Memory B cell (primary cell): ENCODE data around the gene RET.

ENCODE experiments used
- ATAC-seq: fragments of 150-1000 bp; cut with Tn5 transposase; 2 replicates; pipeline ENCODE4 v1.10.0; 2021; ENCODE audit warnings: low read depth, mild to moderate bottlenecking, moderate library complexity
- DNase-seq, 2 donors: peaks; one replicate each; pipeline ENCODE4 v3.0.0; 2022; ENCODE audit warnings: low spot score in 2 of 2
- H3K27ac Mint-ChIP-seq: one replicate; pipeline ENCODE4 v1.8.0; 2022; ENCODE audit warnings: mild to moderate bottlenecking, moderate library complexity, mixed read lengths
- H3K27me3 Mint-ChIP-seq: one replicate; pipeline ENCODE4 v1.8.0; 2022; ENCODE audit warnings: mixed read lengths
- H3K36me3 Mint-ChIP-seq: one replicate; pipeline ENCODE4 v1.8.0; 2022; ENCODE audit warnings: mild to moderate bottlenecking, mixed read lengths
- H3K4me1 Mint-ChIP-seq: one replicate; pipeline ENCODE4 v1.8.0; 2022; ENCODE audit warnings: mixed read lengths
- H3K4me3 Mint-ChIP-seq: one replicate; pipeline ENCODE4 v1.8.0; 2022; ENCODE audit warnings: mild to moderate bottlenecking, moderate library complexity, mixed read lengths
- H3K9me3 Mint-ChIP-seq: one replicate; pipeline ENCODE4 v1.8.0; 2022; ENCODE audit warnings: mixed read lengths

Gene RET

GRCh38 chr10:43125881-43126731 is 49.2 kb downstream of the RET start:
- Mint-ChIP-seq H3K9me3 (no peaks in the 10 kb centered on the region), H3K27me3 (no peaks in the 10 kb centered on the region), H3K27ac (peak overlapping the region; percentile 42), H3K4me1 (peaks cover 21% of the 10 kb centered on the region), H3K36me3 (no peaks in the 10 kb centered on the region), H3K4me3 (no peak overlapping the region)
- DNase-seq (peak in 1 of 2 donors; percentile 6), ATAC-seq (no peak)

GRCh38 chr10:43126759-43127424 is 50.0 kb downstream of the RET start:
- no peak for DNase-seq
- no peaks in the 10 kb centered on the region for H3K9me3 Mint-ChIP-seq
- peak overlapping the region; percentile 42 for H3K27ac Mint-ChIP-seq
- peak; percentile 67 for ATAC-seq
- H3K4me3 Mint-ChIP-seq: peak overlapping the region; percentile 14
- no peaks in the 10 kb centered on the region for H3K27me3 Mint-ChIP-seq
- H3K36me3 Mint-ChIP-seq: no peaks in the 10 kb centered on the region
- peaks cover 13% of the 10 kb centered on the region for H3K4me1 Mint-ChIP-seq

- Mint-ChIP-seq H3K4me1 (peaks cover 12% of the 10 kb centered on the region), H3K4me3 (no peak overlapping the region)
Measured at GRCh38 chr10:43127442-43127841, 50.6 kb downstream of the RET start.

GRCh38 chr10:43128331-43128730 is 51.5 kb downstream of the RET start:
- Mint-ChIP-seq H3K4me3 (no peak overlapping the region), H3K9me3 (no peaks in the 10 kb centered on the region), H3K27me3 (no peaks in the 10 kb centered on the region), H3K4me1 (peaks cover 12% of the 10 kb centered on the region), H3K36me3 (no peaks in the 10 kb centered on the region), H3K27ac (no peak overlapping the region)
- DNase-seq: no peak
- ATAC-seq: no peak

More at GRCh38 chr10:43127442-43127841, 50.6 kb downstream of the RET start:
- no peaks in the 10 kb centered on the region for H3K27me3 Mint-ChIP-seq
- no peak for ATAC-seq
- H3K27ac Mint-ChIP-seq: peak overlapping the region; percentile 65
- no peaks in the 10 kb centered on the region for H3K36me3 Mint-ChIP-seq
- H3K9me3 Mint-ChIP-seq: no peaks in the 10 kb centered on the region
- no peak for DNase-seq

GRCh38 chr10:43128958-43129706 is 52.3 kb downstream of the RET start:
- ATAC-seq (peak; percentile 46), DNase-seq (no peak)
- H3K4me3 Mint-ChIP-seq: no peak overlapping the region
- no peaks in the 10 kb centered on the region for H3K9me3 Mint-ChIP-seq
- H3K36me3 Mint-ChIP-seq: no peaks in the 10 kb centered on the region
- no peaks in the 10 kb centered on the region for H3K27me3 Mint-ChIP-seq
- peak overlapping the region; percentile 60 for H3K27ac Mint-ChIP-seq
- H3K4me1 Mint-ChIP-seq: peaks cover 12% of the 10 kb centered on the region

- peaks cover 2% of the 10 kb centered on the region for H3K36me3 Mint-ChIP-seq
- DNase-seq (no peak), ATAC-seq (no peak)
- peaks cover 15% of the 10 kb centered on the region for H3K4me1 Mint-ChIP-seq
- no peak overlapping the region for H3K27ac Mint-ChIP-seq
- H3K9me3 Mint-ChIP-seq: no peaks in the 10 kb centered on the region
- no peaks in the 10 kb centered on the region for H3K27me3 Mint-ChIP-seq
- H3K4me3 Mint-ChIP-seq: no peak overlapping the region
Measured at GRCh38 chr10:43130770-43131171, 53.9 kb downstream of the RET start.

- H3K4me1 Mint-ChIP-seq: peaks cover 15% of the 10 kb centered on the region
- no peak for ATAC-seq
- H3K27ac Mint-ChIP-seq: no peak overlapping the region
- H3K4me3 Mint-ChIP-seq: no peak overlapping the region
- peaks cover 4% of the 10 kb centered on the region for H3K36me3 Mint-ChIP-seq
- H3K9me3 Mint-ChIP-seq: no peaks in the 10 kb centered on the region
- no peaks in the 10 kb centered on the region for H3K27me3 Mint-ChIP-seq
- no peak for DNase-seq
Measured at GRCh38 chr10:43131256-43131655, 54.4 kb downstream of the RET start.

- Mint-ChIP-seq H3K4me3 (no peak overlapping the region), H3K4me1 (peaks cover 10% of the 10 kb centered on the region), H3K9me3 (no peaks in the 10 kb centered on the region), H3K27me3 (no peaks in the 10 kb centered on the region), H3K36me3 (peaks cover 4% of the 10 kb centered on the region), H3K27ac (no peak overlapping the region)
- ATAC-seq (no peak), DNase-seq (no peak)
Measured at GRCh38 chr10:43131906-43132305, 55.0 kb downstream of the RET start.

GRCh38 chr10:43132867-43133787 is 56.3 kb downstream of the RET start:
- Mint-ChIP-seq H3K4me3 (no peak overlapping the region), H3K9me3 (no peaks in the 10 kb centered on the region), H3K4me1 (peaks cover 9% of the 10 kb centered on the region), H3K27ac (no peak overlapping the region), H3K27me3 (no peaks in the 10 kb centered on the region), H3K36me3 (peaks cover 4% of the 10 kb centered on the region)
- ATAC-seq: no peak
- no peak for DNase-seq

GRCh38 chr10:43134126-43134905 is 57.4 kb downstream of the RET start:
- Mint-ChIP-seq H3K36me3 (peaks cover 4% of the 10 kb centered on the region), H3K4me3 (no peak overlapping the region)

GRCh38 chr10:43135064-43135463 is 58.2 kb downstream of the RET start:
- Mint-ChIP-seq H3K27ac (no peak overlapping the region), H3K9me3 (no peaks in the 10 kb centered on the region), H3K36me3 (peaks cover 4% of the 10 kb centered on the region), H3K27me3 (no peaks in the 10 kb centered on the region), H3K4me1 (peaks cover 21% of the 10 kb centered on the region), H3K4me3 (no peak overlapping the region)
- no peak for ATAC-seq
- DNase-seq: no peak

More at GRCh38 chr10:43134126-43134905, 57.4 kb downstream of the RET start:
- DNase-seq: no peak
- no peak for ATAC-seq
- Mint-ChIP-seq H3K9me3 (no peaks in the 10 kb centered on the region), H3K27me3 (no peaks in the 10 kb centered on the region), H3K4me1 (peaks cover 15% of the 10 kb centered on the region), H3K27ac (no peak overlapping the region)

- peaks cover 26% of the 10 kb centered on the region for H3K4me1 Mint-ChIP-seq
Measured at GRCh38 chr10:43135656-43136055, 58.8 kb downstream of the RET start.

GRCh38 chr10:43136432-43136831 is 59.6 kb downstream of the RET start:
- H3K4me1 Mint-ChIP-seq: peaks cover 31% of the 10 kb centered on the region
- peak overlapping the region; percentile 28 for H3K4me3 Mint-ChIP-seq
- peak overlapping the region; percentile 56 for H3K27ac Mint-ChIP-seq
- no peaks in the 10 kb centered on the region for H3K9me3 Mint-ChIP-seq
- peaks cover 4% of the 10 kb centered on the region for H3K36me3 Mint-ChIP-seq
- DNase-seq (no peak), ATAC-seq (no peak)
- no peaks in the 10 kb centered on the region for H3K27me3 Mint-ChIP-seq

More at GRCh38 chr10:43135656-43136055, 58.8 kb downstream of the RET start:
- ATAC-seq (no peak), DNase-seq (no peak)
- no peaks in the 10 kb centered on the region for H3K9me3 Mint-ChIP-seq
- H3K27ac Mint-ChIP-seq: peak overlapping the region; percentile 56
- peaks cover 4% of the 10 kb centered on the region for H3K36me3 Mint-ChIP-seq
- H3K4me3 Mint-ChIP-seq: peak overlapping the region; percentile 1
- H3K27me3 Mint-ChIP-seq: no peaks in the 10 kb centered on the region
